Measurements from ENCODE around the gene PRKG1. TPM values are rescaled to one million over a fixed set of nuclear protein-coding genes. Genes with fewer than 3 reads are reported as not detected.

PRKG1 gene
- total and polyA plus RNA-seq, 2 experiments from 2014 or later = 18.2 to 21.1 TPM

GRCh38 chr10:51092402-51092801 lies 18.1 kb downstream of the PRKG1 start (continued):
- TF ChIP-seq, protein P1, sequence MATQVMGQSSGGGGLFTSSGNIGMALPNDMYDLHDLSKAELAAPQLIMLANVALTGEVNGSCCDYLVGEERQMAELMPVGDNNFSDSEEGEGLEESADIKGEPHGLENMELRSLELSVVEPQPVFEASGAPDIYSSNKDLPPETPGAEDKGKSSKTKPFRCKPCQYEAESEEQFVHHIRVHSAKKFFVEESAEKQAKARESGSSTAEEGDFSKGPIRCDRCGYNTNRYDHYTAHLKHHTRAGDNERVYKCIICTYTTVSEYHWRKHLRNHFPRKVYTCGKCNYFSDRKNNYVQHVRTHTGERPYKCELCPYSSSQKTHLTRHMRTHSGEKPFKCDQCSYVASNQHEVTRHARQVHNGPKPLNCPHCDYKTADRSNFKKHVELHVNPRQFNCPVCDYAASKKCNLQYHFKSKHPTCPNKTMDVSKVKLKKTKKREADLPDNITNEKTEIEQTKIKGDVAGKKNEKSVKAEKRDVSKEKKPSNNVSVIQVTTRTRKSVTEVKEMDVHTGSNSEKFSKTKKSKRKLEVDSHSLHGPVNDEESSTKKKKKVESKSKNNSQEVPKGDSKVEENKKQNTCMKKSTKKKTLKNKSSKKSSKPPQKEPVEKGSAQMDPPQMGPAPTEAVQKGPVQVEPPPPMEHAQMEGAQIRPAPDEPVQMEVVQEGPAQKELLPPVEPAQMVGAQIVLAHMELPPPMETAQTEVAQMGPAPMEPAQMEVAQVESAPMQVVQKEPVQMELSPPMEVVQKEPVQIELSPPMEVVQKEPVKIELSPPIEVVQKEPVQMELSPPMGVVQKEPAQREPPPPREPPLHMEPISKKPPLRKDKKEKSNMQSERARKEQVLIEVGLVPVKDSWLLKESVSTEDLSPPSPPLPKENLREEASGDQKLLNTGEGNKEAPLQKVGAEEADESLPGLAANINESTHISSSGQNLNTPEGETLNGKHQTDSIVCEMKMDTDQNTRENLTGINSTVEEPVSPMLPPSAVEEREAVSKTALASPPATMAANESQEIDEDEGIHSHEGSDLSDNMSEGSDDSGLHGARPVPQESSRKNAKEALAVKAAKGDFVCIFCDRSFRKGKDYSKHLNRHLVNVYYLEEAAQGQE (IDR thresholded peaks at IDR 0.05; ENCODE audit: unreplicated experiment) = no peak
- TF ChIP-seq, protein P2, sequence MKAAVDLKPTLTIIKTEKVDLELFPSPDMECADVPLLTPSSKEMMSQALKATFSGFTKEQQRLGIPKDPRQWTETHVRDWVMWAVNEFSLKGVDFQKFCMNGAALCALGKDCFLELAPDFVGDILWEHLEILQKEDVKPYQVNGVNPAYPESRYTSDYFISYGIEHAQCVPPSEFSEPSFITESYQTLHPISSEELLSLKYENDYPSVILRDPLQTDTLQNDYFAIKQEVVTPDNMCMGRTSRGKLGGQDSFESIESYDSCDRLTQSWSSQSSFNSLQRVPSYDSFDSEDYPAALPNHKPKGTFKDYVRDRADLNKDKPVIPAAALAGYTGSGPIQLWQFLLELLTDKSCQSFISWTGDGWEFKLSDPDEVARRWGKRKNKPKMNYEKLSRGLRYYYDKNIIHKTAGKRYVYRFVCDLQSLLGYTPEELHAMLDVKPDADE (IDR thresholded peaks at IDR 0.05) = no peak
- no peak for TF ChIP-seq ZNF114 (CRISPR knock-in tag; IDR thresholded peaks at IDR 0.05)
- no peak for TF ChIP-seq POLR2AphosphoS5 (IDR thresholded peaks at IDR 0.05; ENCODE audit: low read depth)

GRCh38 chr10:51095444-51095843 lies 21.2 kb downstream of the PRKG1 start:
- Mint-ChIP-seq H3K36me3 (ENCODE audit: low read depth) (no peaks in the 10 kb centered on the region), H3K27me3 (ENCODE audit: insufficient read depth, low read depth, poor library complexity) (no peaks in the 10 kb centered on the region), H3K4me1 (peaks cover 9% of the 10 kb centered on the region; the same call in 2 of the 3 replicates), H3K4me3 (no peak overlapping the region), H3K9me3 (no peaks in the 10 kb centered on the region), H3K27ac (no peak overlapping the region)
- TF ChIP-seq, protein P1 (IDR thresholded peaks at IDR 0.05; ENCODE audit: unreplicated experiment) = no peak
- TF ChIP-seq EZH2 (IDR thresholded peaks at IDR 0.05; ENCODE audit: low read depth, unreplicated experiment) = no peak
- no peak for TF ChIP-seq ZNF114 (CRISPR knock-in tag; IDR thresholded peaks at IDR 0.05)
- TF ChIP-seq, protein P3, sequence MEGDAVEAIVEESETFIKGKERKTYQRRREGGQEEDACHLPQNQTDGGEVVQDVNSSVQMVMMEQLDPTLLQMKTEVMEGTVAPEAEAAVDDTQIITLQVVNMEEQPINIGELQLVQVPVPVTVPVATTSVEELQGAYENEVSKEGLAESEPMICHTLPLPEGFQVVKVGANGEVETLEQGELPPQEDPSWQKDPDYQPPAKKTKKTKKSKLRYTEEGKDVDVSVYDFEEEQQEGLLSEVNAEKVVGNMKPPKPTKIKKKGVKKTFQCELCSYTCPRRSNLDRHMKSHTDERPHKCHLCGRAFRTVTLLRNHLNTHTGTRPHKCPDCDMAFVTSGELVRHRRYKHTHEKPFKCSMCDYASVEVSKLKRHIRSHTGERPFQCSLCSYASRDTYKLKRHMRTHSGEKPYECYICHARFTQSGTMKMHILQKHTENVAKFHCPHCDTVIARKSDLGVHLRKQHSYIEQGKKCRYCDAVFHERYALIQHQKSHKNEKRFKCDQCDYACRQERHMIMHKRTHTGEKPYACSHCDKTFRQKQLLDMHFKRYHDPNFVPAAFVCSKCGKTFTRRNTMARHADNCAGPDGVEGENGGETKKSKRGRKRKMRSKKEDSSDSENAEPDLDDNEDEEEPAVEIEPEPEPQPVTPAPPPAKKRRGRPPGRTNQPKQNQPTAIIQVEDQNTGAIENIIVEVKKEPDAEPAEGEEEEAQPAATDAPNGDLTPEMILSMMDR (conservative IDR thresholded peaks at IDR 0.05; ENCODE audit: low read depth in 2 of 2) = no peak
- TF ChIP-seq NANOG (IDR thresholded peaks at IDR 0.05; ENCODE audit: borderline replicate concordance) = no peak
- TF ChIP-seq, protein P2 (IDR thresholded peaks at IDR 0.05) = no peak
- TF ChIP-seq POLR2AphosphoS5 (IDR thresholded peaks at IDR 0.05; ENCODE audit: low read depth) = no peak
- TF ChIP-seq JUNB (IDR thresholded peaks at IDR 0.05; ENCODE audit: unreplicated experiment) = no peak
- no peak for TF ChIP-seq ZNF331 (CRISPR knock-in tag; IDR thresholded peaks at IDR 0.05; ENCODE audit: low read depth)
- H3K9me2 ChIP-seq (ENCODE audit: insufficient read depth) = no peaks in the 10 kb centered on the region
- no peak for DNase-seq (ENCODE audit: low spot score)
- H3F3A ChIP-seq (replicated peaks; ENCODE audit: low read depth) = no peaks in the 10 kb centered on the region
- H4K20me1 ChIP-seq (replicated peaks; ENCODE audit: insufficient read depth) = no peaks in the 10 kb centered on the region
- no peaks in the 10 kb centered on the region for H3K27me3 ChIP-seq (ENCODE audit: insufficient read depth)
- H3K36me3 ChIP-seq (ENCODE audit: insufficient read depth) = no peaks in the 10 kb centered on the region
- no peak overlapping the region for H3K27ac ChIP-seq (ENCODE audit: low read depth)
- no peak for ATAC-seq
- no peak overlapping the region for H3K4me3 ChIP-seq
- no peak overlapping the region for H3K4me2 ChIP-seq
- H3K79me2 ChIP-seq (replicated peaks; ENCODE audit: insufficient read depth) = peaks cover 5% of the 10 kb centered on the region; the same call in 1 of the 2 replicates
- no peak overlapping the region for H2AFZ ChIP-seq
- H3K4me1 ChIP-seq (ENCODE audit: insufficient read depth) = no peaks in the 10 kb centered on the region; the same call in none of the 2 replicates

Measured in GM23338 (cell line).